Suprapubic skin (tissue), 4 donors: Measurements from ENCODE around the gene ARHGAP19. TPM values are rescaled to one million over a fixed set of nuclear protein-coding genes. Genes with fewer than 3 reads are reported as not detected.

Source experiments
- DNase-seq, 2 donors: peaks; one replicate each; pipeline ENCODE4 v3.0.0-alpha.2; 2019; ENCODE audit warnings: low spot score in 2 of 2
- H3K27ac ChIP-seq: fragments of 200-600 bp; sonication (generic); one replicate; pipeline ENCODE4 v1.5.1; 2019
- H3K27me3 ChIP-seq: fragments of 200-600 bp; sonication (generic); one replicate; pipeline ENCODE4 v1.5.1; 2019
- H3K36me3 ChIP-seq: fragments of 200-600 bp; sonication (generic); one replicate; pipeline ENCODE4 v1.5.1; 2019
- H3K4me1 ChIP-seq: fragments of 200-600 bp; sonication (generic); one replicate; pipeline ENCODE4 v1.5.1; 2019
- H3K4me3 ChIP-seq: fragments of 200-600 bp; sonication (generic); one replicate; pipeline ENCODE4 v1.5.1; 2019; ENCODE audit warnings: mild to moderate bottlenecking
- H3K9me3 ChIP-seq: fragments of 200-600 bp; sonication (generic); one replicate; pipeline ENCODE4 v1.5.1; 2019
- CTCF ChIP-seq, 2 donors: fragments of 200-600 bp in 1 of 2; fragments of 450-650 bp in 1 of 2; sonication (generic) in 1 of 2; IDR thresholded peaks; one replicate each; pipeline ENCODE4 v1.5.1; 2016 to 2019; ENCODE audit warnings: antibody characterized with exemption in 2 of 2, mild to moderate bottlenecking in 1 of 2, moderate library complexity in 1 of 2
- EP300 ChIP-seq: sonication (generic); formaldehyde crosslinking; IDR thresholded peaks from one replicate; pipeline ENCODE4 v1.6.1; 2017; ENCODE audit warnings: antibody characterized with exemption
- POLR2A ChIP-seq, 2 donors: fragments of 450-650 bp; IDR thresholded peaks; one replicate each; pipeline ENCODE4 v1.6.1; 2017; ENCODE audit warnings: antibody characterized with exemption in 2 of 2, mild to moderate bottlenecking in 2 of 2, moderate library complexity in 2 of 2
- POLR2AphosphoS5 ChIP-seq, 3 donors: sonication (generic); formaldehyde crosslinking; IDR thresholded peaks; one replicate each; pipeline ENCODE4 v1.6.1; 2017; ENCODE audit warnings: antibody characterized with exemption in 3 of 3
- WGBS: methylation state at CpG from one replicate; pipeline ENCODE4 v1.1.5; 2018; 5-methylcytosine and 5-hydroxymethylcytosine counted together
- total RNA-seq, 4 donors: library from RNA; depleted of rRNA; stranded (reverse); fragments of >200 nt; gene quantifications; one replicate each; pipeline ENCODE4 v1.1.0, GENCODE V29; 2016

ARHGAP19 gene
- total RNA-seq, 4 donors from 2014 or later = 8.0 to 12.8 (median 11.2) TPM

- no peak overlapping the region for H3K27ac ChIP-seq
Observed at GRCh38 chr10:97327348-97328294, 35.2 kb upstream of the ARHGAP19 start.

GRCh38 chr10:97325754-97326153 is 33.3 kb upstream of the ARHGAP19 start:
- H3K36me3 ChIP-seq = peaks cover 19% of the 10 kb centered on the region
- peaks cover 23% of the 10 kb centered on the region for H3K4me1 ChIP-seq
- TF ChIP-seq CTCF (IDR thresholded peaks at IDR 0.05) = no peak
- no peak for TF ChIP-seq POLR2A (IDR thresholded peaks at IDR 0.05)
- TF ChIP-seq EP300 = no peak
- no peak for TF ChIP-seq POLR2AphosphoS5 (IDR thresholded peaks at IDR 0.05)
- no peaks in the 10 kb centered on the region for H3K9me3 ChIP-seq
- H3K27ac ChIP-seq = no peak overlapping the region
- no peaks in the 10 kb centered on the region for H3K27me3 ChIP-seq
- no peak for DNase-seq
- WGBS = 91% methylated on average over 9 of the region's 9 CpGs
- H3K4me3 ChIP-seq = no peak overlapping the region

More at GRCh38 chr10:97327348-97328294, 35.2 kb upstream of the ARHGAP19 start:
- 77% methylated on average over 7 of the region's 7 CpGs for WGBS
- DNase-seq = no peak
- TF ChIP-seq CTCF (IDR thresholded peaks at IDR 0.05) (no peak), POLR2AphosphoS5 (IDR thresholded peaks at IDR 0.05) (no peak), EP300 (no peak), POLR2A (IDR thresholded peaks at IDR 0.05) (no peak)
- Histone ChIP-seq H3K4me1 (peaks cover 29% of the 10 kb centered on the region), H3K27me3 (no peaks in the 10 kb centered on the region), H3K36me3 (peaks cover 19% of the 10 kb centered on the region), H3K9me3 (no peaks in the 10 kb centered on the region), H3K4me3 (no peak overlapping the region)

- Histone ChIP-seq H3K4me1 (peaks cover 24% of the 10 kb centered on the region), H3K4me3 (no peak overlapping the region), H3K27me3 (no peaks in the 10 kb centered on the region), H3K27ac (no peak overlapping the region), H3K36me3 (peaks cover 6% of the 10 kb centered on the region), H3K9me3 (no peaks in the 10 kb centered on the region)
- TF ChIP-seq CTCF (IDR thresholded peaks at IDR 0.05) = no peak
- no peak for TF ChIP-seq POLR2A (IDR thresholded peaks at IDR 0.05)
- no peak for TF ChIP-seq POLR2AphosphoS5 (IDR thresholded peaks at IDR 0.05)
- 88% methylated on average over 3 of the region's 4 CpGs for WGBS
- DNase-seq = no peak
Observed at GRCh38 chr10:97323501-97323900, 31.1 kb upstream of the ARHGAP19 start.

GRCh38 chr10:97321804-97322190 is 29.4 kb upstream of the ARHGAP19 start:
- no peaks in the 10 kb centered on the region for H3K27me3 ChIP-seq
- no peak for DNase-seq
- H3K36me3 ChIP-seq = no peaks in the 10 kb centered on the region
- 46% methylated on average over 3 of the region's 3 CpGs for WGBS
- H3K9me3 ChIP-seq = no peaks in the 10 kb centered on the region
- TF ChIP-seq POLR2AphosphoS5 (IDR thresholded peaks at IDR 0.05) = no peak
- no peak for TF ChIP-seq CTCF (IDR thresholded peaks at IDR 0.05)
- no peak for TF ChIP-seq EP300
- TF ChIP-seq POLR2A (IDR thresholded peaks at IDR 0.05) = no peak
- H3K4me3 ChIP-seq = no peak overlapping the region
- peaks cover 29% of the 10 kb centered on the region for H3K4me1 ChIP-seq
- no peak overlapping the region for H3K27ac ChIP-seq

GRCh38 chr10:97321032-97321803 is 28.8 kb upstream of the ARHGAP19 start:
- no peaks in the 10 kb centered on the region for H3K9me3 ChIP-seq
- TF ChIP-seq CTCF (IDR thresholded peaks at IDR 0.05) (no peak), EP300 (no peak), POLR2AphosphoS5 (IDR thresholded peaks at IDR 0.05) (no peak), POLR2A (IDR thresholded peaks at IDR 0.05) (no peak)
- peak overlapping the region; percentile 86 for H3K4me3 ChIP-seq
- WGBS = 35% methylated on average over 16 of the region's 38 CpGs
- peaks cover 29% of the 10 kb centered on the region for H3K4me1 ChIP-seq
- DNase-seq = peak in 1 of 2 donors; percentile 70
- H3K27ac ChIP-seq = peak overlapping the region; percentile 98
- no peaks in the 10 kb centered on the region for H3K27me3 ChIP-seq
- no peaks in the 10 kb centered on the region for H3K36me3 ChIP-seq
